GM18873 (cell line): Measurements from ENCODE around the gene PIP4K2A.

Source experiments
- ATAC-seq: cut with Tn5 transposase; IDR thresholded peaks from one replicate; pipeline ENCODE4 v1.9.1; 2021; ENCODE audit warnings: mild to moderate bottlenecking, moderate library complexity, moderate number of reproducible peaks; ENCODE audit not compliant: unreplicated experiment, low FRiP score

PIP4K2A gene

GRCh38 chr10:22570234-22570633 is 144.1 kb downstream of the PIP4K2A start:
- no peak for ATAC-seq

GRCh38 chr10:22568928-22569327 is 145.4 kb downstream of the PIP4K2A start:
- ATAC-seq = no peak

GRCh38 chr10:22564060-22564459 is 150.3 kb downstream of the PIP4K2A start:
- no peak for ATAC-seq

- ATAC-seq = no peak
Observed at GRCh38 chr10:22561909-22562308, 152.5 kb downstream of the PIP4K2A start.

GRCh38 chr10:22560913-22561239 is 153.5 kb downstream of the PIP4K2A start:
- ATAC-seq = no peak

- no peak for ATAC-seq
Observed at GRCh38 chr10:22560096-22560912, 154.1 kb downstream of the PIP4K2A start.

GRCh38 chr10:22557321-22557720 is 157.1 kb downstream of the PIP4K2A start:
- ATAC-seq = no peak

GRCh38 chr10:22556774-22557173 is 157.6 kb downstream of the PIP4K2A start:
- no peak for ATAC-seq

- ATAC-seq = no peak
Observed at GRCh38 chr10:22554461-22555182, 159.8 kb downstream of the PIP4K2A start.

- no peak for ATAC-seq
Observed at GRCh38 chr10:22553452-22553995, 160.9 kb downstream of the PIP4K2A start.

GRCh38 chr10:22552888-22553378 is 161.4 kb downstream of the PIP4K2A start:
- no peak for ATAC-seq

- no peak for ATAC-seq
Observed at GRCh38 chr10:22551681-22552365, 162.6 kb downstream of the PIP4K2A start.

GRCh38 chr10:22550732-22551131 is 163.6 kb downstream of the PIP4K2A start:
- no peak for ATAC-seq

- ATAC-seq = no peak
Observed at GRCh38 chr10:22548344-22548743, 166.0 kb downstream of the PIP4K2A start.

- no peak for ATAC-seq
Observed at GRCh38 chr10:22545643-22546042, 168.7 kb downstream of the PIP4K2A start.

GRCh38 chr10:22544325-22545068 is 169.9 kb downstream of the PIP4K2A start:
- ATAC-seq = no peak

GRCh38 chr10:22542773-22543172 is 171.6 kb downstream of the PIP4K2A start:
- no peak for ATAC-seq

GRCh38 chr10:22541900-22542299 is 172.5 kb downstream of the PIP4K2A start:
- ATAC-seq = no peak

GRCh38 chr10:22539579-22540298 is 174.6 kb downstream of the PIP4K2A start:
- ATAC-seq = no peak

- ATAC-seq = no peak
Observed at GRCh38 chr10:22537810-22538209, 176.6 kb downstream of the PIP4K2A start.
